Astrocyte of the cerebellum (primary cell): ENCODE measurements around the gene GTF2F2.
A peak's percentile ranks its signal among the peaks of the same experiment; 100 is the strongest.

Experiments used
- DNase-seq: peaks from one replicate; pipeline ENCODE4 v3.0.0-alpha.2; 2011; ENCODE audit warnings: low read depth
- H3K4me3 ChIP-seq: 2 replicates; pipeline ENCODE4 v1.5.1; 2011; ENCODE audit warnings: mild to moderate bottlenecking, low read depth, low read length, moderate library complexity
- in situ Hi-C: cut with HindIII; loops from 2 replicates; pipeline ENCODE4 v1.10.0; 2017; ENCODE audit warnings: low sequenced_read_pairs
- TF ChIP-seq, protein P1 (sequence below): IDR thresholded peaks from 2 replicates; pipeline ENCODE4 v1.5.1; 2012; ENCODE audit warnings: low read length, low read depth, moderate library complexity, mild to moderate bottlenecking; ENCODE audit errors: missing control alignments

GTF2F2 gene

DNA sequence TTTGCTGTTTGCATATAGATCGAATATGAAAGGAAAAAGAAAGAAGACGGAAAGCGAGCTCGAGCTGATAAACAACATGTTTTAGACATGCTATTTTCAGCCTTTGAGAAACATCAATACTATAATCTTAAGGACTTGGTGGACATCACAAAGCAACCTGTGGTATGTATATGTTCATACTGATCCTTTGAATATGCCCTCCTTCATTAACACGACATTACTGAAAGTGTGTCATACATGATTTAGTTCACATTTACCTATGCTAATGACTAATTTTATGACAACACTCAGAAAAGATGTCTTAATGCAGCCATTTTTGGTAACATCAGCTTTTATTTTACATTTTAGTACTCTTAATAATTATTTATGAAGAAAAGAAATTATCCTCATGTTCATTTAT is 146.9 kb downstream of the GTF2F2 start:
- in situ Hi-C loops: no loop called here
- H3K4me3 ChIP-seq: no peak overlapping the region
- no peak for DNase-seq
- TF ChIP-seq, protein P1, sequence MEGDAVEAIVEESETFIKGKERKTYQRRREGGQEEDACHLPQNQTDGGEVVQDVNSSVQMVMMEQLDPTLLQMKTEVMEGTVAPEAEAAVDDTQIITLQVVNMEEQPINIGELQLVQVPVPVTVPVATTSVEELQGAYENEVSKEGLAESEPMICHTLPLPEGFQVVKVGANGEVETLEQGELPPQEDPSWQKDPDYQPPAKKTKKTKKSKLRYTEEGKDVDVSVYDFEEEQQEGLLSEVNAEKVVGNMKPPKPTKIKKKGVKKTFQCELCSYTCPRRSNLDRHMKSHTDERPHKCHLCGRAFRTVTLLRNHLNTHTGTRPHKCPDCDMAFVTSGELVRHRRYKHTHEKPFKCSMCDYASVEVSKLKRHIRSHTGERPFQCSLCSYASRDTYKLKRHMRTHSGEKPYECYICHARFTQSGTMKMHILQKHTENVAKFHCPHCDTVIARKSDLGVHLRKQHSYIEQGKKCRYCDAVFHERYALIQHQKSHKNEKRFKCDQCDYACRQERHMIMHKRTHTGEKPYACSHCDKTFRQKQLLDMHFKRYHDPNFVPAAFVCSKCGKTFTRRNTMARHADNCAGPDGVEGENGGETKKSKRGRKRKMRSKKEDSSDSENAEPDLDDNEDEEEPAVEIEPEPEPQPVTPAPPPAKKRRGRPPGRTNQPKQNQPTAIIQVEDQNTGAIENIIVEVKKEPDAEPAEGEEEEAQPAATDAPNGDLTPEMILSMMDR: no peak

DNA sequence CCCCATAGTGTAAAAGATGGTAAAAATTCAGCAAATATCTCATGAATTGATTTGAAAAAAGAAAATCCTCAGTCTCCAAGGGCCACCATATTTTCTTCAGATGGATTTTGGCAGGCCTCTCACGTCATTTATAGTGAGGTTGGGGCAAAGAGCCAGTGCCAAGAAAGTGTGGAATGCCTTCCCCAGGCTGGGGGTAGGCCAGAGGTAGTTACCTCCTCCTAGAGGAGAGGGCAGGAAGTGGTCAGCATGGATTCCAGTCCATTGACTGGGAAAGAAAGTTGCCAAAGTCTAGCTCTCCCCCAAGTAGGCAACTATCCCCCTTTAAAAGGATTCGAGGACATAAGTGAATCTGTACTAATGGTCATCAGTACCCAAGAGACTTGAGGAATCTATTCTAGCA is 148.9 kb downstream of the GTF2F2 start:
- no peak overlapping the region for H3K4me3 ChIP-seq
- peak; percentile 22 for DNase-seq
- TF ChIP-seq, protein P1: peak; percentile 20
- in situ Hi-C loops: no loop called here

DNA sequence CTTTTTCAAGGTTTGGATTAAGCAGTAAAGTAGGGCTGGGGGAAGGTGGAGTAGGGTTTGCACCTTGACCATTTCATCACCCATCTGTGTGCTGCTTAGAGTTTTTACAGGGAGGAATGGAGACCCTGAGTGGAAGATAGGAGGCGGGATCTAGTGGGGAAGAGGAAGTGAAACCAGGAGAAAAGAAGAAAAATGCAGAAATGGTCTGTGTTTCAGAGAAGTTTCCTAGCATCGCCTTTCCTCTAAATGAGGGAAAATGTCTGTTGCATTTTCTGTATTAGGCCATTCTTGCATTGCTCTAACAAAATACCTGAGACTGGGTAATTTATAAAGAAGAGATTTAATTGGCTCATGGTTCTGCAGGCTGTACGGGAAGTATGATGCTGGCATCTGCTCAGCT is 156.6 kb downstream of the GTF2F2 start:
- no peak for DNase-seq
- in situ Hi-C loops: no loop called here
- TF ChIP-seq, protein P1: no peak
- no peak overlapping the region for H3K4me3 ChIP-seq

DNA sequence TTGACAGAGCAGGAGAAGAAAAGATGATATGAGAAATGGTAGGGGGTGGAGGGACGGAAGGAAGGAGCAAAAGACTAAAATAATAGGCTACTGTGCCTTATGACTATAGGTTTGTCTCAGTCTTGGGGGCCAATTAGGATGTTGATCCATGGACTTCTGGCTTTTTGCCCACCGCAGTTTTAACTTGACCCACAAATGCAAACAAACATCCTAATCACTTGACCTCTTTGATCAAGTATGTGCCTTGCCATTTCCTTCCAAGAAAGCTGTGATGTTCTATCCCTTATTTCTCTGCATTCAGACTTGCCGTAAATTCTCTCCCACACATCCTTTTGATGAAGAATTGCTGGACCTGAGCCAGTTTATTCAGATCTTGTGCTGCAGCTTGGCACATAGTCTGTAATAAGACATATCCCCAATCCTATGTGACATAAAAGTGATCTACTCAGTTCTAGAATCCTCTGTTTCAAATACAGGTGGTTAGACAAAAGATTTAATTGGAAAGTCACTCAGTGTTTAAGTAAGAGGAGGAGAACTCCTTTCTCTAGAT is 157.9 kb downstream of the GTF2F2 start:
- no peak overlapping the region for H3K4me3 ChIP-seq
- TF ChIP-seq, protein P1: no peak
- no peak for DNase-seq
- in situ Hi-C loops: no loop called here

DNA sequence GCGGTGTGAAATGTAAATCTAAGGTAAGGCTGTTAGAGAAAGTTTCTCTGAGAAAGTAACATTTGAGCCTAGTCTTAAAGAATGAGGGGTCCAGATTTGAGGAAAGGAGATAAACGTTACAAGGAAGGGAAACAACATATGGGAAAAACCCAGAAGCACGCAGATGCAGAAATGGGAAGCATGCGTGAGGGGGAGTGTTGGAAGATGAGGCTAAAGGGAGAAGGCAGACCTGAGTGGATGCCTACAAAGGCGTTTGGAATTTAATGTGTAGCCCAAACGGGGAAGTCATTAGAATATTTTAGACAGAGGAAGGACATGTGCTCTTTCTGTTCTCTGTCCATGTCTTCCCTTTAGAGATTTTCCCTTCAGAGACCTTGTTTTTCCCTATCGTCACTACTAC is 159.7 kb downstream of the GTF2F2 start:
- TF ChIP-seq, protein P1: no peak
- H3K4me3 ChIP-seq: no peak overlapping the region
- DNase-seq: no peak
- in situ Hi-C loops: no loop called here

DNA sequence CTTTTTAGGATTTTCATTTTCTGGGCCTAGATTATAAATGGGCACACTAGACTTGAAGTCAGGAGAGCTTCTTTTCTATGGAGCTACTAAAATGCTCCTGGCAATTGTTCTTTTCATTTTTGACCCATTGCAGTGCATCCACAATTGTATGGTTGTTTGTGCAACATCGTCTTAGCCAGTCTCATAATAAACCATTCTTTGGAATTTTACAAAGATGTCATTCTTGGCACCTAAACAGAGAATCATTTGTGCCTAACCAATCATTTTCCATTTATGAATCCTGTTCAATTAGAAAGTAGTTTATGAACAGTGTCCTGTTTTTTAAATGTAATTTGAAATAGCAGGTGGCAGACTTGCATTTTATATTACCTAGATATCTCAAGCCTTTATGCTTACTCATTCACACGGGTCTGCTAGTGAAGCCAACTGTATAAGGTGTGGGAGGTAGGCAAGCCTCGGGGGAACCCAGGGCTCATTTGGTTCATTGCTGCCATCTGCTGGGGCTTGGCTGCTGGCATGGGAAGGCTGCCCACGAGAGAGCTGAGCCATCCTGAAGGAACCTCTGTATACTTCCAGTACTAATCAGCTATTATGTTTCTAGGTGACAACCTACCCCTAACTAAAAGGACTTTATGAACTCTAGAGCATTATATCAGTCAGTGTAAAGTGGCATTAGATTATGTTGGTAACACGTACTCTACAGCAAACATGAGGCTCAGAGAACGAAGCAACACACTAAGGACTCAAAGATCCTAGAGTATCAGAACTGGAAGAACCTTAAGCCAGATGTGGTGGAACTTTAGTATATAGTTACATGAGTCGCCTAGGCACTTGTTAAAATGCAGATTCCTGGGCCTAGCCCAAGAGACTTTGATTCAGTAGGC is 160.7 kb downstream of the GTF2F2 start:
- in situ Hi-C loops: no loop called here
- no peak overlapping the region for H3K4me3 ChIP-seq
- TF ChIP-seq, protein P1: peak; percentile 93
- peak; percentile 72 for DNase-seq
